WTC11 (cell line): ENCODE data around the gene GGA2. TPM values are rescaled to one million over a fixed set of nuclear protein-coding genes. Genes with fewer than 3 reads are reported as not detected.
A peak's percentile ranks its signal among the peaks of the same experiment; 100 is the strongest.
"Not testable (repeated sequence)": the region's sequence is repeated elsewhere in the genome, so short reads cannot be mapped to it uniquely, and the experiment has no call there.

Experiments used
- ATAC-seq: fragments of 200-7000 bp; cut with Tn5 transposase; 2 replicates; pipeline ENCODE4 v1.10.0; 2021; ENCODE audit warnings: mild to moderate bottlenecking, moderate library complexity
- CTCF ChIA-PET: fragments of 300-600 bp; sonication (Branson Sonifier 250); formaldehyde crosslinking; loops from one replicate; lab custom pipeline; 2021; ENCODE audit warnings: antibody characterized with exemption; lab: Charles Lee
- POLR2A ChIA-PET: fragments of 350-600 bp; sonication (Branson Sonifier 250); formaldehyde crosslinking; loops from one replicate; lab custom pipeline; 2021; ENCODE audit warnings: antibody characterized with exemption; lab: Charles Lee
- DNase-seq: peaks from one replicate; pipeline ENCODE4 v3.0.0; 2021; ENCODE audit warnings: low spot score
- H3K27ac Mint-ChIP-seq: 2 replicates; pipeline ENCODE4 v1.8.0; 2021; ENCODE audit warnings: mixed read lengths
- H3K27me3 Mint-ChIP-seq: 2 replicates; pipeline ENCODE4 v1.8.0; 2021; ENCODE audit warnings: low read depth, mild to moderate bottlenecking, moderate library complexity, mixed read lengths
- H3K36me3 Mint-ChIP-seq: 2 replicates; pipeline ENCODE4 v1.8.0; 2021; ENCODE audit warnings: mixed read lengths
- H3K4me1 Mint-ChIP-seq: 2 replicates; pipeline ENCODE4 v1.8.0; 2022; ENCODE audit warnings: mixed read lengths
- H3K4me3 Mint-ChIP-seq: 2 replicates; pipeline ENCODE4 v1.8.0; 2021; ENCODE audit warnings: mild to moderate bottlenecking, moderate library complexity, mixed read lengths
- H3K9me3 Mint-ChIP-seq: 2 replicates; pipeline ENCODE4 v1.8.0; 2021; ENCODE audit warnings: mixed read lengths
- CTCF ChIP-seq: fragments of 200-600 bp; IDR thresholded peaks from 2 replicates; pipeline ENCODE4 v1.8.0; 2022; ENCODE audit warnings: antibody characterized with exemption
- GABPB1 ChIP-seq: sonication (generic); formaldehyde crosslinking; IDR thresholded peaks from 2 replicates; pipeline ENCODE4 v1.8.1; 2023; ENCODE audit warnings: mild to moderate bottlenecking, missing genetic modification reagents
- MAX ChIP-seq: sonication (generic); formaldehyde crosslinking; IDR thresholded peaks from 2 replicates; pipeline ENCODE4 v1.8.0; 2022; ENCODE audit warnings: mild to moderate bottlenecking, missing genetic modification reagents
- MXD4 ChIP-seq: fragments of 250-450 bp; sonication (Bioruptor Pico); IDR thresholded peaks from 2 replicates; pipeline ENCODE4 v1.8.0; 2021; ENCODE audit warnings: mild to moderate bottlenecking, moderate library complexity, borderline replicate concordance
- NFE2L1 ChIP-seq: sonication (generic); formaldehyde crosslinking; IDR thresholded peaks from 2 replicates; pipeline ENCODE4 v1.8.1; 2023; ENCODE audit warnings: missing genetic modification reagents
- NR1H2 ChIP-seq: sonication (generic); formaldehyde crosslinking; IDR thresholded peaks from 2 replicates; pipeline ENCODE4 v1.9.0; 2021; ENCODE audit warnings: mild to moderate bottlenecking, moderate library complexity, missing genetic modification reagents
- RORB ChIP-seq: fragments of 250-450 bp; sonication (Bioruptor Pico); IDR thresholded peaks from 2 replicates; pipeline ENCODE4 v1.9.0; 2021; ENCODE audit warnings: mild to moderate bottlenecking
- TEAD1 ChIP-seq: sonication (generic); formaldehyde crosslinking; IDR thresholded peaks from 2 replicates; pipeline ENCODE4 v1.8.0; 2022; ENCODE audit warnings: mild to moderate bottlenecking, missing genetic modification reagents
- ZNF138 ChIP-seq: sonication (generic); formaldehyde crosslinking; conservative IDR thresholded peaks from 2 replicates; pipeline ENCODE4 v1.8.1; 2022; ENCODE audit warnings: mild to moderate bottlenecking, moderate library complexity, missing genetic modification reagents
- ZNF396 ChIP-seq: fragments of 250-450 bp; sonication (Bioruptor Pico); IDR thresholded peaks from 2 replicates; pipeline ENCODE4 v1.8.0; 2021; ENCODE audit warnings: mild to moderate bottlenecking, moderate library complexity, borderline replicate concordance
- ZNF416 ChIP-seq: fragments of 250-450 bp; sonication (Bioruptor Pico); IDR thresholded peaks from 2 replicates; pipeline ENCODE4 v1.9.0; 2021; ENCODE audit warnings: mild to moderate bottlenecking, inconsistent platforms
- total RNA-seq: library from RNA; stranded (reverse); gene quantifications from 3 replicates; pipeline ENCODE4 v1.2.3, GENCODE V29; 2021
- TF ChIP-seq, protein P1 (sequence below): fragments of 250-450 bp; sonication (Bioruptor Pico); IDR thresholded peaks from 2 replicates; pipeline ENCODE4 v2.1.2; 2022; ENCODE audit warnings: mild to moderate bottlenecking, moderate library complexity
- TF ChIP-seq, protein P2 (sequence below): fragments of 250-450 bp; sonication (Bioruptor Pico); IDR thresholded peaks from 2 replicates; pipeline ENCODE4 v1.9.0; 2021; ENCODE audit warnings: mild to moderate bottlenecking

The GGA2 gene
- total RNA-seq, 1 experiment from 2014 or later: 107 TPM

DNA sequence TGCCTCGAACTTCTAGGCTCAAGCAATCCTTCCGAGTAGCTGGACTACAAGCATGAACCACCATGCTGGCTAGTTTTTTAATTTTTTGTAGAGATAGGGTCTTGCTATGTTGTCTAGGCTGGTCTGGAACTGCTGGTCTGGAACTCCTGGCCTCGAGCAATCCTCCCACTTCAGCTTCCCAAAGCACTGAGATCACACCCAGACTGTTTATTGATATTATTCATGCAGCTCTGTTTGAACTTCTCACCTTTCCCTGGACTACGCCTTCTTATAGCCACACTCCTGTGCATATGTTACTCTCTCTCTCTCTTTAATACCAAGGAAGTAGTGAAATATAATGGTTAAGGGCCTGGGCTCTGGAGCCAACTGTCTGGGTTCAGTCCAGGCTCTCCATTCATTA is 61.9 kb downstream of the GGA2 start (continued):
- no peak for TF ChIP-seq NFE2L1 (CRISPR knock-in tag)
- TF ChIP-seq MXD4 (CRISPR knock-in tag): no peak
- no peak for TF ChIP-seq MAX (CRISPR knock-in tag)
- TF ChIP-seq, all 79 proteins: peak for 0

- POLR2A ChIA-PET, H3K27ac Mint-ChIP-seq: not testable (repeated sequence)
Measured at GRCh38 chr16:23437542-23437941, 72.8 kb downstream of the GGA2 start.

GRCh38 chr16:23436951-23437350 is 73.3 kb downstream of the GGA2 start:
- no peak for TF ChIP-seq TEAD1
- no peak for TF ChIP-seq NR1H2 (CRISPR knock-in tag)
- no peak for TF ChIP-seq ZNF138 (CRISPR knock-in tag)
- TF ChIP-seq, all 79 proteins: peak for 0
- H3K27ac Mint-ChIP-seq: no peak overlapping the region
- peaks cover 35% of the 10 kb centered on the region for H3K36me3 Mint-ChIP-seq

More at GRCh38 chr16:23437542-23437941, 72.8 kb downstream of the GGA2 start:
- not testable (repeated sequence) for H3K9me3 Mint-ChIP-seq, DNase-seq, H3K27me3 Mint-ChIP-seq, ATAC-seq, H3K4me1 Mint-ChIP-seq, H3K4me3 Mint-ChIP-seq
- CTCF ChIA-PET: interaction anchor here (0.9 to 4.3 kb wide), 6 partner anchors 13 to 256 kb away, joined by 3 to 40 read pairs (median 24); no protein-coding TSS in a partner anchor
- H3K36me3 Mint-ChIP-seq: peaks cover 37% of the 10 kb centered on the region

DNA sequence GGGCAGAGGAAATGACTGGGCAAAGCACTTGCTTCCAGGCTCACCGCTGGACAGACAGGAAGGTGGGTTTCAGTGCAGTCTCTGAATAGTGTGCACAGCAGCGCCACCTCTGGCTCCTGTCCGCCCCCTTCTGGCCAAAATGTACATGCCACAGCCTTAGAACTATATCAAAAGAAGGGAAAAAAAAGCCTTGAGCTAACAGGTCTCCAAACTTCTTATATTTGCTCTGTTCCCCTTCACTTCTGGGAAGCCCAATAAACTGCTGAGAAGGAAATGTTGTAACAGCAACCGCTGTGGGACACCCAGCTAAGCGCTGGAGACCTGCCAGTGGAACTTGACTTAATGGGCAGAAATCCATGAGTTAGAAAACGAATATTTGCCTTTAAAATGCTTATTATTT is 74.8 kb downstream of the GGA2 start:
- CTCF ChIA-PET: interaction anchor here (0.5 to 4.3 kb wide), 112 partner anchors 10 to 1477 kb away, joined by 3 to 54 read pairs (median 5); partner anchors contain the start of genes COG7, DCTN5, HS3ST2 and NDUFAB1
- ATAC-seq (peak; percentile 94), DNase-seq (peak; percentile 83)
- Mint-ChIP-seq H3K9me3 (no peaks in the 10 kb centered on the region), H3K27me3 (no peaks in the 10 kb centered on the region), H3K27ac (no peak overlapping the region), H3K4me1 (no peaks in the 10 kb centered on the region), H3K4me3 (no peak overlapping the region), H3K36me3 (peaks cover 33% of the 10 kb centered on the region)
- TF ChIP-seq, protein P1, sequence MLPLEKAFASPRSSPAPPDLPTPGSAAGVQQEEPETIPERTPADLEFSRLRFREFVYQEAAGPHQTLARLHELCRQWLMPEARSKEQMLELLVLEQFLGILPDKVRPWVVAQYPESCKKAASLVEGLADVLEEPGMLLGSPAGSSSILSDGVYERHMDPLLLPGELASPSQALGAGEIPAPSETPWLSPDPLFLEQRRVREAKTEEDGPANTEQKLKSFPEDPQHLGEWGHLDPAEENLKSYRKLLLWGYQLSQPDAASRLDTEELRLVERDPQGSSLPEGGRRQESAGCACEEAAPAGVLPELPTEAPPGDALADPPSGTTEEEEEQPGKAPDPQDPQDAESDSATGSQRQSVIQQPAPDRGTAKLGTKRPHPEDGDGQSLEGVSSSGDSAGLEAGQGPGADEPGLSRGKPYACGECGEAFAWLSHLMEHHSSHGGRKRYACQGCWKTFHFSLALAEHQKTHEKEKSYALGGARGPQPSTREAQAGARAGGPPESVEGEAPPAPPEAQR (CRISPR knock-in tag): no peak
- TF ChIP-seq NFE2L1 (CRISPR knock-in tag) (no peak), CTCF (peak; percentile 84)
- POLR2A ChIA-PET: no interaction called here

More at GRCh38 chr16:23436951-23437350, 73.3 kb downstream of the GGA2 start:
- POLR2A ChIA-PET: no interaction called here
- Mint-ChIP-seq H3K4me3 (no peak overlapping the region), H3K27me3 (no peaks in the 10 kb centered on the region), H3K9me3 (no peaks in the 10 kb centered on the region), H3K4me1 (no peaks in the 10 kb centered on the region)
- DNase-seq (no peak), ATAC-seq (no peak)
- CTCF ChIA-PET: interaction anchor here (0.7 to 4.3 kb wide), 9 partner anchors 12 to 255 kb away, joined by 3 to 40 read pairs (median 11); no protein-coding TSS in a partner anchor

DNA sequence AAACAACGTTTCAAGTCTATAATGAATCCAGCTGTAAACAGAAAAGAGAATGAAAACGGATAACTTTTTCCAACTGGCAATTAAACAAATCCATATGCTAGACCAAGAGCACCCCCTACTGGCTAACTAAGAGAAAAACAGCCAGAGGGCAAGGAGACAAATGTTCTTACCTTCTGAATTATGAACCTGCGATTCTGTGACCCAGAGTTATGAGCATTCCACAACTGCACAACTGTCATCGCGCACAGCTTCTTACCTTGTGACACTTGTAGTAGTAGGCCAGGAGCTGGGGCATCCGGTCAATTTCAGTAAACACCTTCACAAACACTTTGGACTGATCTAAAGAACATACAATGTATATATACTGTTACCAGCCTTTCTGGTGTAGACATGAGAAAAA is 75.9 kb downstream of the GGA2 start:
- DNase-seq: no peak
- CTCF ChIA-PET: interaction anchor here (0.6 to 4.3 kb wide), 27 partner anchors 9 to 349 kb away, joined by 3 to 40 read pairs (median 9); partner anchors contain the start of genes SCNN1G and USP31
- Mint-ChIP-seq H3K27ac (no peak overlapping the region), H3K4me1 (no peaks in the 10 kb centered on the region), H3K36me3 (peaks cover 33% of the 10 kb centered on the region), H3K9me3 (no peaks in the 10 kb centered on the region), H3K4me3 (no peak overlapping the region), H3K27me3 (no peaks in the 10 kb centered on the region)
- POLR2A ChIA-PET: interaction anchor here (0.7 kb wide), 1 partner anchor 305 kb away, joined by 3 read pairs; no protein-coding TSS in a partner anchor
- TF ChIP-seq ZNF396 (CRISPR knock-in tag) (no peak), RORB (CRISPR knock-in tag) (no peak), GABPB1 (CRISPR knock-in tag) (no peak), NFE2L1 (CRISPR knock-in tag) (no peak), CTCF (peak; percentile 82), ZNF416 (CRISPR knock-in tag) (no peak)
- TF ChIP-seq, protein P2, sequence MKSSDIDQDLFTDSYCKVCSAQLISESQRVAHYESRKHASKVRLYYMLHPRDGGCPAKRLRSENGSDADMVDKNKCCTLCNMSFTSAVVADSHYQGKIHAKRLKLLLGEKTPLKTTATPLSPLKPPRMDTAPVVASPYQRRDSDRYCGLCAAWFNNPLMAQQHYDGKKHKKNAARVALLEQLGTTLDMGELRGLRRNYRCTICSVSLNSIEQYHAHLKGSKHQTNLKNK (CRISPR knock-in tag): no peak
- no peak for ATAC-seq
